Endodermal cell (in vitro differentiated cells): ENCODE results near the gene C1orf174. TPM values are rescaled to one million over a fixed set of nuclear protein-coding genes. Genes with fewer than 3 reads are reported as not detected.
A peak's percentile ranks its signal among the peaks of the same experiment; 100 is the strongest.

ENCODE experiments used
- DNase-seq: peaks from one replicate; pipeline ENCODE4 v3.0.0-alpha.2; 2017
- H3K27ac ChIP-seq: 2 replicates; pipeline ENCODE4 v1.5.1; 2013; ENCODE audit warnings: mild to moderate bottlenecking, low read depth, low read length, moderate library complexity
- H3K27me3 ChIP-seq: 2 replicates; pipeline ENCODE4 v1.6.1; 2013; ENCODE audit warnings: mild to moderate bottlenecking, low read length, moderate library complexity; ENCODE audit not compliant: insufficient read depth, control insufficient read depth, poor library complexity, severe bottlenecking
- H3K36me3 ChIP-seq: 2 replicates; pipeline ENCODE4 v1.7.0; 2013; ENCODE audit warnings: mild to moderate bottlenecking, low read length, moderate library complexity; ENCODE audit not compliant: control insufficient read depth, insufficient read depth
- H3K4me1 ChIP-seq: one replicate; pipeline ENCODE4 v1.7.0; 2013; ENCODE audit warnings: low read length; ENCODE audit not compliant: control insufficient read depth, insufficient read depth
- H3K4me3 ChIP-seq: 2 replicates; pipeline ENCODE4 v1.5.1; 2013; ENCODE audit warnings: mild to moderate bottlenecking, low read length, moderate library complexity
- H3K9ac ChIP-seq: 2 replicates; pipeline ENCODE4 v1.6.1; 2013; ENCODE audit warnings: mild to moderate bottlenecking, low read length, moderate library complexity; ENCODE audit not compliant: poor library complexity, severe bottlenecking; ENCODE audit errors: extremely low read depth
- H3K9me3 ChIP-seq: 2 replicates; pipeline ENCODE4 v1.6.1; 2013; ENCODE audit warnings: mild to moderate bottlenecking, low read length, moderate library complexity; ENCODE audit not compliant: control insufficient read depth
- H3K27ac Mint-ChIP-seq: 2 replicates; pipeline ENCODE4 v1.8.0; 2020; ENCODE audit warnings: mixed read lengths
- H3K27me3 Mint-ChIP-seq: 2 replicates; pipeline ENCODE4 v1.8.0; 2021; ENCODE audit warnings: mild to moderate bottlenecking, mixed read lengths; ENCODE audit not compliant: insufficient read depth
- H3K36me3 Mint-ChIP-seq: 2 replicates; pipeline ENCODE4 v1.8.0; 2020; ENCODE audit warnings: low read depth, mixed read lengths
- H3K4me1 Mint-ChIP-seq: 2 replicates; pipeline ENCODE4 v1.8.0; 2020; ENCODE audit warnings: mixed read lengths
- H3K4me3 Mint-ChIP-seq: 2 replicates; pipeline ENCODE4 v1.8.0; 2020; ENCODE audit warnings: mild to moderate bottlenecking, moderate library complexity, mixed read lengths
- H3K9me3 Mint-ChIP-seq: 2 replicates; pipeline ENCODE4 v1.8.0; 2020; ENCODE audit warnings: mild to moderate bottlenecking, mixed read lengths
- WGBS, 2 experiments: methylation state at CpG; one replicate each; pipeline versions ENCODE4 v1.1.5 to v1.1.7; 2013; ENCODE audit warnings: missing lambda C conversion rate in 2 of 2, mixed read lengths in 1 of 2; ENCODE audit not compliant: insufficient coverage in 1 of 2, insufficient read length in 1 of 2; 5-methylcytosine and 5-hydroxymethylcytosine counted together
- total RNA-seq, 2 donors: library from RNA; stranded (reverse); fragmentation: NEBNext Ultra II Directional in 1 of 2; extraction: Animal tissue kit (Norgen Biotek cat#: 25700) in 1 of 2; gene quantifications; 2 replicates in 1 of 2; 3 replicates in 1 of 2; pipeline ENCODE4 v1.2.1, GENCODE V29; 2021
- TF ChIP-seq, protein P1 (sequence below): fragments of 200-600 bp; sonication (generic); conservative IDR thresholded peaks from 2 replicates; pipeline ENCODE4 v1.5.0; 2021; ENCODE audit warnings: antibody characterized with exemption, mild to moderate bottlenecking

C1orf174 gene
- total RNA-seq, 2 donors from 2014 or later, result 28.4 to 38.4 TPM

DNA sequence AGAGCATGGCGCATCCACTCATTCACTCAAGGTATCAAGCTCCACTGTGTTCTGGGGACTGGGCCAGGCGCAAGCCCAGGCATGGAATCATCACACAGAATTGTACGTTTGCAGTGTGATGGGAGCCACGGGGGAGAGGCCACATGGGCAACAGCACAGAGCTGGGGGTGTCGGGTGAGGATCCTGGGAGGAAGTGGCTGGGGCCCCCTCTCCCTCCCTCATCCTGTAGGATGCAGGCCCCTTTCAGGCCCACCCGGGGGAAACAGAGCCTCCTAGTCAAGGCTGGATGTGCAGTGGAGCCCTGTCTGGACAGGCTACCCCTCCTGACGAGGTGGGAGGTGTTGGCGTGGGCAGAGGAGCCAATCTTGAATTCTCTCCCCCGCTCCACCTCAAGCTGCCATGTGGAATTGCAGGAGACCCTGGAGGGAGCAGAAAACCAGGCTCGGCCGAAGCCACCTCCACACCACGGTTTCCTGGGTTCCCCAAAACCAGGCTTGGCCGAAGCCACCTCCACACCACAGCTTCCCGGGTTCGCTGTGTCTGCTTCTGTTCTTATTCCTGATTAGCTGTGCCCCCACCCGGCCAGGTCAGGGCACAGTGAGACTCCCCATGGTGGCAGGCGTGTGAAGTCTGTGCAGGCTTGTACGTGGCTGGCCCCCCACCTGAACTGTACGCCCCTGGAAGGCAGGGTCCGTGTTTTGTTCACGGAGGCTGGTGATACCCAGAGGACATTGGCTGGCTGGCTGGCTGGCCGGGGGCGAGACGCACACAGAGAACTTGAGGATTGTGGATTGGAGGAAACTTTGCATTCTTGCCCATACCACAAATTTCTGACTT lies 4.2 kb upstream of the C1orf174 start:
- no peak overlapping the region for H3K4me3 ChIP-seq
- TF ChIP-seq, protein P1, sequence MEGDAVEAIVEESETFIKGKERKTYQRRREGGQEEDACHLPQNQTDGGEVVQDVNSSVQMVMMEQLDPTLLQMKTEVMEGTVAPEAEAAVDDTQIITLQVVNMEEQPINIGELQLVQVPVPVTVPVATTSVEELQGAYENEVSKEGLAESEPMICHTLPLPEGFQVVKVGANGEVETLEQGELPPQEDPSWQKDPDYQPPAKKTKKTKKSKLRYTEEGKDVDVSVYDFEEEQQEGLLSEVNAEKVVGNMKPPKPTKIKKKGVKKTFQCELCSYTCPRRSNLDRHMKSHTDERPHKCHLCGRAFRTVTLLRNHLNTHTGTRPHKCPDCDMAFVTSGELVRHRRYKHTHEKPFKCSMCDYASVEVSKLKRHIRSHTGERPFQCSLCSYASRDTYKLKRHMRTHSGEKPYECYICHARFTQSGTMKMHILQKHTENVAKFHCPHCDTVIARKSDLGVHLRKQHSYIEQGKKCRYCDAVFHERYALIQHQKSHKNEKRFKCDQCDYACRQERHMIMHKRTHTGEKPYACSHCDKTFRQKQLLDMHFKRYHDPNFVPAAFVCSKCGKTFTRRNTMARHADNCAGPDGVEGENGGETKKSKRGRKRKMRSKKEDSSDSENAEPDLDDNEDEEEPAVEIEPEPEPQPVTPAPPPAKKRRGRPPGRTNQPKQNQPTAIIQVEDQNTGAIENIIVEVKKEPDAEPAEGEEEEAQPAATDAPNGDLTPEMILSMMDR, result no peak
- no peak overlapping the region for H3K9ac ChIP-seq
- H3K36me3 ChIP-seq, result no peaks in the 10 kb centered on the region
- no peaks in the 10 kb centered on the region for H3K36me3 Mint-ChIP-seq
- WGBS, 2 experiments, result 87 to 94% methylated on average over 10 to 24 of the region's 24 CpGs
- no peaks in the 10 kb centered on the region for H3K27me3 Mint-ChIP-seq
- H3K4me1 ChIP-seq, result peaks cover 7% of the 10 kb centered on the region
- H3K27ac Mint-ChIP-seq, result peak overlapping the region; percentile 87
- H3K4me3 Mint-ChIP-seq, result no peak overlapping the region
- H3K27me3 ChIP-seq, result no peaks in the 10 kb centered on the region
- H3K9me3 Mint-ChIP-seq, result peaks cover 2% of the 10 kb centered on the region
- DNase-seq, result peak; percentile 60
- no peaks in the 10 kb centered on the region for H3K9me3 ChIP-seq
- peaks cover 15% of the 10 kb centered on the region for H3K4me1 Mint-ChIP-seq
- H3K27ac ChIP-seq, result no peak overlapping the region

DNA sequence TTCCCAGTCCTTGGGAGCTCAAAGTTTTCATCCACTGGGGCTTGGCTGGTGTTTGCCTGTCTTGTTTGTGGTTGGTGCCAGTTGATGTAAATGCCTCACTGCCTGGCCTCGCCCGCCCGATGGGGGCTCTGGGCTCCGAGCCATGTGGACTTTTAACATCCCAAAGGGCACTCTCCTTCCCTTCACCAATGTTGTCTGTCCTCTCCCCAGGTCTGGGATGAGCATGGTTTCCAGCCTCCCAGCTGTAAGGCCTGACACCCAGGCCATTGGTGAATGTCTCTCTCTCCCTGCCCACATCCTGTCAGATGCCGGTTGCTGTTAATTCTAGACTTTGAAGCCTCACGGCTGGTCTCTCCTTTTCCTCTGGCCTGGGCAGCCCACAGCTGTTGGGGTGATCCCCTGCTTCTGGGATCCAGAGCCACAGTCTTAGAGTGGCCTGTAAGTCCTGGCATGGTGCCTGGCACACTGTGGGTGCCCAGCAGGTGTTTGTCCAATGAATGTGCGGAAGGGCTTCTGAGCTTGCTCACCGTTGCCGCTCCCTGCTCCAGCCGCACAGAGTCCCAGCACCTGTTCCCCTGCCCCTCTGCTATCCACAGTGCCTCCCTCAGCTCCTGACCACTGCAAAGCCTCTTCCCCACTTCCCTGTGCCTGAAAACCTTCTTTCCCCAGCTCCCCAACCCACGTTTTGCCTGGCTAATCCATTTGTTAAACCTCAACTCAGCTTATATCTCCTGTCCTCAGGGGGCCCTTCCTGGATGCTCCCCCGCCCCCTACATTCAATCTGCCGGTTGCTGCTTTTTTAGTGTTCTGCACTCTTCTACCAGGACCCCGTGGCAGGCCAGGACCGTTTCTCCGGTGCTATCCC lies 3.3 kb upstream of the C1orf174 start:
- no peaks in the 10 kb centered on the region for H3K27me3 ChIP-seq
- Mint-ChIP-seq H3K9me3 (peaks cover 4% of the 10 kb centered on the region), H3K4me3 (no peak overlapping the region), H3K27ac (no peak overlapping the region), H3K27me3 (no peaks in the 10 kb centered on the region), H3K4me1 (peaks cover 15% of the 10 kb centered on the region), H3K36me3 (no peaks in the 10 kb centered on the region)
- WGBS, 2 experiments, result 85 to 89% methylated on average over 14 to 16 of the region's 16 CpGs
- no peak overlapping the region for H3K27ac ChIP-seq
- DNase-seq, result no peak
- no peak overlapping the region for H3K9ac ChIP-seq
- H3K4me3 ChIP-seq, result no peak overlapping the region
- TF ChIP-seq, protein P1, result no peak
- peaks cover 5% of the 10 kb centered on the region for H3K9me3 ChIP-seq
- H3K4me1 ChIP-seq, result peaks cover 7% of the 10 kb centered on the region
- peaks cover under 1% of the 10 kb centered on the region for H3K36me3 ChIP-seq

DNA sequence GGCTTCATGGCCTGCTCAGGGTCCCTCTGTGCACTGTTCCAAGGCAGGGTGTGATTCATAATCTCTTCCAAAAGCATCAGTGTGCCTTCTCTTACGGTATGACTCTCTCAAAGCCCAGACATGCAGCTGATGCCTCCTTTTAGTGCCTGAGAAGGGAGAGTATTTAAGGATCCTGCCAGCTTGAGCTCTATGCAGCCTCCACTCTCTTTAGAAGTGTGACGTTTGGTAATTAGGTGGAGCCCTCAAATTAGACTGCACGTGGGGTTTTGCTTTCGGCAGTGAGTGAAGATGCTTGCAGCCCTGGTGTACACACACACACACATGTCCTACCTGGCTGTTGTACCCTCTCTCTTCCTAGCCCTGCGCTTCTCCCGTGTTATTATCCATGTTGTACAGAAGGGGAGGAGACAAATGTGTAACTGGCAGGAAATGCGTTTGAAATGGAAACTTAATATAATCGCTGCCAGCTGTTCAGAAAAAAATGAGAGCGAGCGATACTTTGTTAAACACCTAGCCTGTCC lies 2.6 kb upstream of the C1orf174 start:
- Mint-ChIP-seq H3K4me1 (peaks cover 15% of the 10 kb centered on the region), H3K27me3 (no peaks in the 10 kb centered on the region), H3K9me3 (peaks cover 8% of the 10 kb centered on the region), H3K27ac (no peak overlapping the region), H3K36me3 (peaks cover 3% of the 10 kb centered on the region), H3K4me3 (no peak overlapping the region)
- 91 to 94% methylated on average over 10 of the region's 10 CpGs for WGBS, 2 experiments
- Histone ChIP-seq H3K27me3 (no peaks in the 10 kb centered on the region), H3K9me3 (peaks cover 12% of the 10 kb centered on the region), H3K4me3 (no peak overlapping the region), H3K36me3 (peaks cover 3% of the 10 kb centered on the region), H3K27ac (no peak overlapping the region), H3K9ac (no peak overlapping the region), H3K4me1 (peaks cover 7% of the 10 kb centered on the region)
- no peak for DNase-seq
- TF ChIP-seq, protein P1, result no peak
